ENCODE data around the gene OR6B2.

OR6B2 gene

GRCh38 chr2:240030379-240031094, at the start of gene OR6B2:
Gene OR6B2 (minus strand): TSS chr2:240030429. CDS start chr2:240030429, 0 bp downstream.
- no peak for TF ChIP-seq CTCF (IDR thresholded peaks at IDR 0.05; ENCODE audit: borderline replicate concordance, control extremely low read depth, extremely low read depth, insufficient read depth, missing control alignments)
- no peak for DNase-seq (ENCODE audit: low spot score)
- in situ Hi-C loops (cut with MboI; ENCODE audit: low sequenced_read_pairs, unreplicated experiment): no loop called here

GRCh38 chr2:240078631-240079030, 48.4 kb upstream of the OR6B2 start:
- in situ Hi-C loops (cut with MboI; ENCODE audit: low sequenced_read_pairs, unreplicated experiment): no loop called here
- no peak for DNase-seq (ENCODE audit: low spot score)
- no peak for TF ChIP-seq CTCF (IDR thresholded peaks at IDR 0.05; ENCODE audit: borderline replicate concordance, control extremely low read depth, extremely low read depth, insufficient read depth, missing control alignments)

- no peak for TF ChIP-seq CTCF (IDR thresholded peaks at IDR 0.05; ENCODE audit: borderline replicate concordance, control extremely low read depth, extremely low read depth, insufficient read depth, missing control alignments)
- in situ Hi-C loops (cut with MboI; ENCODE audit: low sequenced_read_pairs, unreplicated experiment): no loop called here
- DNase-seq (ENCODE audit: low spot score): no peak
Measured at GRCh38 chr2:240077442-240077841, 47.2 kb upstream of the OR6B2 start.

GRCh38 chr2:240074545-240074944, 44.3 kb upstream of the OR6B2 start:
- no peak for TF ChIP-seq CTCF (IDR thresholded peaks at IDR 0.05; ENCODE audit: borderline replicate concordance, control extremely low read depth, extremely low read depth, insufficient read depth, missing control alignments)
- in situ Hi-C loops (cut with MboI; ENCODE audit: low sequenced_read_pairs, unreplicated experiment): no loop called here
- DNase-seq (ENCODE audit: low spot score): no peak

- in situ Hi-C loops (cut with MboI; ENCODE audit: low sequenced_read_pairs, unreplicated experiment): no loop called here
- TF ChIP-seq CTCF (IDR thresholded peaks at IDR 0.05; ENCODE audit: borderline replicate concordance, control extremely low read depth, extremely low read depth, insufficient read depth, missing control alignments): no peak
- no peak for DNase-seq (ENCODE audit: low spot score)
Measured at GRCh38 chr2:240070907-240071306, 40.7 kb upstream of the OR6B2 start.

GRCh38 chr2:240069829-240070228, 39.6 kb upstream of the OR6B2 start:
- TF ChIP-seq CTCF (IDR thresholded peaks at IDR 0.05; ENCODE audit: borderline replicate concordance, control extremely low read depth, extremely low read depth, insufficient read depth, missing control alignments): no peak
- no peak for DNase-seq (ENCODE audit: low spot score)
- in situ Hi-C loops (cut with MboI; ENCODE audit: low sequenced_read_pairs, unreplicated experiment): no loop called here

Data from GM13976 (cell line).